ENCODE data around the gene SLC35A3.
"Not testable (repeated sequence)": the region's sequence is repeated elsewhere in the genome, so short reads cannot be mapped to it uniquely, and the experiment has no call there.

Gene SLC35A3

GRCh38 chr1:100035214-100035613 lies 65.4 kb downstream of the SLC35A3 start:
- DNase-seq (ENCODE audit: low spot score) = peak; percentile 50

GRCh38 chr1:100036718-100037655 lies 67.2 kb downstream of the SLC35A3 start:
- no peak for DNase-seq (ENCODE audit: low spot score)

GRCh38 chr1:100037656-100037926 lies 67.8 kb downstream of the SLC35A3 start:
- DNase-seq (ENCODE audit: low spot score) = no peak

GRCh38 chr1:100037927-100038659 lies 68.3 kb downstream of the SLC35A3 start:
- DNase-seq (ENCODE audit: low spot score) = peak; percentile 95

GRCh38 chr1:100038660-100039287 lies 69.0 kb downstream of the SLC35A3 start:
- peak; percentile 69 for DNase-seq (ENCODE audit: low spot score)

GRCh38 chr1:100039591-100039990 lies 69.8 kb downstream of the SLC35A3 start:
- no peak for DNase-seq (ENCODE audit: low spot score)

GRCh38 chr1:100045206-100045605 lies 75.4 kb downstream of the SLC35A3 start:
- no peak for DNase-seq (ENCODE audit: low spot score)

- DNase-seq (ENCODE audit: low spot score) = not testable (repeated sequence)
Measured at GRCh38 chr1:100047235-100047708, 77.5 kb downstream of the SLC35A3 start.

GRCh38 chr1:100050139-100050538 lies 80.3 kb downstream of the SLC35A3 start:
- DNase-seq (ENCODE audit: low spot score) = no peak

GRCh38 chr1:100051401-100051800 lies 81.6 kb downstream of the SLC35A3 start:
- DNase-seq (ENCODE audit: low spot score) = no peak

GRCh38 chr1:100051893-100052292 lies 82.1 kb downstream of the SLC35A3 start:
- DNase-seq (ENCODE audit: low spot score) = no peak

GRCh38 chr1:100053119-100053518 lies 83.3 kb downstream of the SLC35A3 start:
- no peak for DNase-seq (ENCODE audit: low spot score)

- no peak for DNase-seq (ENCODE audit: low spot score)
Measured at GRCh38 chr1:100053727-100054126, 83.9 kb downstream of the SLC35A3 start.

- no peak for DNase-seq (ENCODE audit: low spot score)
Measured at GRCh38 chr1:100061681-100062080, 91.9 kb downstream of the SLC35A3 start.

GRCh38 chr1:100065183-100065968 lies 95.6 kb downstream of the SLC35A3 start:
- DNase-seq (ENCODE audit: low spot score) = no peak

- no peak for DNase-seq (ENCODE audit: low spot score)
Measured at GRCh38 chr1:100065969-100066227, 96.1 kb downstream of the SLC35A3 start.

- DNase-seq (ENCODE audit: low spot score) = no peak
Measured at GRCh38 chr1:100070201-100070939, 100.6 kb downstream of the SLC35A3 start.

- no peak for DNase-seq (ENCODE audit: low spot score)
Measured at GRCh38 chr1:100073531-100073930, 103.7 kb downstream of the SLC35A3 start.

GRCh38 chr1:100074604-100075395 lies 105.0 kb downstream of the SLC35A3 start:
- no peak for DNase-seq (ENCODE audit: low spot score)

- DNase-seq (ENCODE audit: low spot score) = no peak
Measured at GRCh38 chr1:100075773-100076172, 106.0 kb downstream of the SLC35A3 start.

GRCh38 chr1:100076319-100076718 lies 106.5 kb downstream of the SLC35A3 start:
- no peak for DNase-seq (ENCODE audit: low spot score)
